ENCODE data around the gene ARMH3.

GRCh38 chr10:101995451-101996063 lies 60.4 kb downstream of the ARMH3 start:
- TF ChIP-seq CTCF (IDR thresholded peaks at IDR 0.05) = no peak
- no peak for TF ChIP-seq ZFX (IDR thresholded peaks at IDR 0.05; ENCODE audit: borderline replicate concordance)

Data from 22Rv1 (cell line).